Measurements from ENCODE around the gene KIAA1958. TPM values are rescaled to one million over a fixed set of nuclear protein-coding genes. Genes with fewer than 3 reads are reported as not detected.

Gene KIAA1958
- total RNA-seq, 1 donor, result 2.5 TPM

DNA sequence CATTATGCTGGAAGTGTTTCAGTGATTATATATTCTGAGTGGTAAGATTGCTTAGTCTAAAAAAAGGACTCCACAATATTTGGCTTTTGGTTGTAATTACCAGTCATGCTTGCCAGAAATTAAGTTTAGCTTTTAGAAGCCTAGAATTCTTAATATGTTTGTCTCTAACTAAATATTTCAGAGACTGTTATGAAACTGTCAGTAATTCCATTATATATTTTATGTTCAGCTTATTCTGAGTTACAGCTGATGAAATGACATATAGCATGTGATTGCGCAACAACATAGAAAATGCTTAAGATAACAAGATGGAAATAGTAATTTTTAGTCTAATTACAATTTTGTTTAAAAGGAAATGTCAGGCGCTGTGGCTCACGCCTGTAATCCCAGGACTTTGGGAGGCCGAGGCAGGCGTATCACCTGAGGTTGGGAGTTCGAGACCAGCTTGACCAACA is 44.2 kb downstream of the KIAA1958 start:
- TF ChIP-seq, protein P1, sequence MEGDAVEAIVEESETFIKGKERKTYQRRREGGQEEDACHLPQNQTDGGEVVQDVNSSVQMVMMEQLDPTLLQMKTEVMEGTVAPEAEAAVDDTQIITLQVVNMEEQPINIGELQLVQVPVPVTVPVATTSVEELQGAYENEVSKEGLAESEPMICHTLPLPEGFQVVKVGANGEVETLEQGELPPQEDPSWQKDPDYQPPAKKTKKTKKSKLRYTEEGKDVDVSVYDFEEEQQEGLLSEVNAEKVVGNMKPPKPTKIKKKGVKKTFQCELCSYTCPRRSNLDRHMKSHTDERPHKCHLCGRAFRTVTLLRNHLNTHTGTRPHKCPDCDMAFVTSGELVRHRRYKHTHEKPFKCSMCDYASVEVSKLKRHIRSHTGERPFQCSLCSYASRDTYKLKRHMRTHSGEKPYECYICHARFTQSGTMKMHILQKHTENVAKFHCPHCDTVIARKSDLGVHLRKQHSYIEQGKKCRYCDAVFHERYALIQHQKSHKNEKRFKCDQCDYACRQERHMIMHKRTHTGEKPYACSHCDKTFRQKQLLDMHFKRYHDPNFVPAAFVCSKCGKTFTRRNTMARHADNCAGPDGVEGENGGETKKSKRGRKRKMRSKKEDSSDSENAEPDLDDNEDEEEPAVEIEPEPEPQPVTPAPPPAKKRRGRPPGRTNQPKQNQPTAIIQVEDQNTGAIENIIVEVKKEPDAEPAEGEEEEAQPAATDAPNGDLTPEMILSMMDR (IDR thresholded peaks at IDR 0.05; ENCODE audit: extremely low read depth, low read depth, low read length), result no peak
- no peak overlapping the region for H3K27ac ChIP-seq (ENCODE audit: low read depth, low read length)
- no peaks in the 10 kb centered on the region for H3K9me3 ChIP-seq (ENCODE audit: low read depth, low read length)
- H3K79me2 ChIP-seq (ENCODE audit: insufficient read depth, low read length), result no peaks in the 10 kb centered on the region
- H3K4me3 ChIP-seq (ENCODE audit: insufficient read depth, low read length), result no peak overlapping the region
- no peak overlapping the region for H3K4me2 ChIP-seq (ENCODE audit: insufficient read depth, low read length)
- H3K27me3 ChIP-seq (ENCODE audit: insufficient read depth, low read length), result no peaks in the 10 kb centered on the region
- peaks cover 17% of the 10 kb centered on the region for H3K4me1 ChIP-seq (ENCODE audit: insufficient read depth, low read length)
- no peaks in the 10 kb centered on the region for H3K36me3 ChIP-seq (ENCODE audit: insufficient read depth, low read length)
- no peak for DNase-seq (ENCODE audit: insufficient read length, low spot score, missing footprints)
- no peak overlapping the region for H2AFZ ChIP-seq (ENCODE audit: low read length)
- H4K20me1 ChIP-seq (ENCODE audit: insufficient read depth, low read length), result no peaks in the 10 kb centered on the region

GRCh38 chr9:112531666-112532282 is 45.1 kb downstream of the KIAA1958 start:
- no peak overlapping the region for H2AFZ ChIP-seq (ENCODE audit: low read length)
- H3K9me3 ChIP-seq (ENCODE audit: low read depth, low read length), result no peaks in the 10 kb centered on the region
- H4K20me1 ChIP-seq (ENCODE audit: insufficient read depth, low read length), result no peaks in the 10 kb centered on the region
- no peaks in the 10 kb centered on the region for H3K36me3 ChIP-seq (ENCODE audit: insufficient read depth, low read length)
- no peak overlapping the region for H3K4me3 ChIP-seq (ENCODE audit: insufficient read depth, low read length)
- H3K27me3 ChIP-seq (ENCODE audit: insufficient read depth, low read length), result no peaks in the 10 kb centered on the region
- DNase-seq (ENCODE audit: insufficient read length, low spot score, missing footprints), result peak; percentile 60
- TF ChIP-seq, protein P1 (IDR thresholded peaks at IDR 0.05; ENCODE audit: extremely low read depth, low read depth, low read length), result no peak
- H3K79me2 ChIP-seq (ENCODE audit: insufficient read depth, low read length), result no peaks in the 10 kb centered on the region
- peaks cover 21% of the 10 kb centered on the region for H3K4me1 ChIP-seq (ENCODE audit: insufficient read depth, low read length)
- H3K27ac ChIP-seq (ENCODE audit: low read depth, low read length), result no peak overlapping the region
- H3K4me2 ChIP-seq (ENCODE audit: insufficient read depth, low read length), result no peak overlapping the region

GRCh38 chr9:112532427-112532826 is 45.8 kb downstream of the KIAA1958 start:
- Histone ChIP-seq H3K27ac (ENCODE audit: low read depth, low read length) (no peak overlapping the region), H4K20me1 (ENCODE audit: insufficient read depth, low read length) (no peaks in the 10 kb centered on the region), H3K4me3 (ENCODE audit: insufficient read depth, low read length) (no peak overlapping the region), H3K79me2 (ENCODE audit: insufficient read depth, low read length) (no peaks in the 10 kb centered on the region), H3K9me3 (ENCODE audit: low read depth, low read length) (no peaks in the 10 kb centered on the region), H3K4me2 (ENCODE audit: insufficient read depth, low read length) (no peak overlapping the region), H3K36me3 (ENCODE audit: insufficient read depth, low read length) (no peaks in the 10 kb centered on the region), H3K27me3 (ENCODE audit: insufficient read depth, low read length) (no peaks in the 10 kb centered on the region), H2AFZ (ENCODE audit: low read length) (no peak overlapping the region), H3K4me1 (ENCODE audit: insufficient read depth, low read length) (peaks cover 21% of the 10 kb centered on the region)
- TF ChIP-seq, protein P1 (IDR thresholded peaks at IDR 0.05; ENCODE audit: extremely low read depth, low read depth, low read length), result no peak
- no peak for DNase-seq (ENCODE audit: insufficient read length, low spot score, missing footprints)

DNA sequence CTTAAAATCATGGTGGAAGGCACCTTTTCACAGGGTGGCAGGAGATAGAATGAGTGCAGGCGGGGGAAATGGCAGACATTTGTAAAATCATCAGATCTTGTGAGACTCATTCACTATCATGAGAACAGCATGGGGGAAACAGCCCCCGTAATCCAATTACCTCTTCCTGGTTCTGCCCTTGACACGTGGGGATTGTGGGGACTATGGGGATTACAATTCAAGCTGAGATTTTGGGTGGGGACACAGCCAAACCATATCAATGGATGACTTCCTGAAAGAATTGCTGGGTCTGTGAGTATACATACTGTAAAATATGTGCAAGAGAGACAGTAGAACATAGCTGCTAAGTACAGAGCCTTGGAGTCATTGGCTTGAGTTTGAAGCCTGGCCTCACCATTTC is 47.0 kb downstream of the KIAA1958 start:
- no peak for DNase-seq (ENCODE audit: insufficient read length, low spot score, missing footprints)
- H3K27ac ChIP-seq (ENCODE audit: low read depth, low read length), result no peak overlapping the region
- H2AFZ ChIP-seq (ENCODE audit: low read length), result no peak overlapping the region
- H3K4me2 ChIP-seq (ENCODE audit: insufficient read depth, low read length), result no peak overlapping the region
- H3K4me1 ChIP-seq (ENCODE audit: insufficient read depth, low read length), result peaks cover 21% of the 10 kb centered on the region
- H3K4me3 ChIP-seq (ENCODE audit: insufficient read depth, low read length), result no peak overlapping the region
- no peaks in the 10 kb centered on the region for H3K79me2 ChIP-seq (ENCODE audit: insufficient read depth, low read length)
- H4K20me1 ChIP-seq (ENCODE audit: insufficient read depth, low read length), result no peaks in the 10 kb centered on the region
- no peaks in the 10 kb centered on the region for H3K27me3 ChIP-seq (ENCODE audit: insufficient read depth, low read length)
- H3K9me3 ChIP-seq (ENCODE audit: low read depth, low read length), result no peaks in the 10 kb centered on the region
- H3K36me3 ChIP-seq (ENCODE audit: insufficient read depth, low read length), result no peaks in the 10 kb centered on the region
- TF ChIP-seq, protein P1 (IDR thresholded peaks at IDR 0.05; ENCODE audit: extremely low read depth, low read depth, low read length), result no peak

Data from osteoblast (primary cell).